GM21526 (cell line): ENCODE results near the gene C1QC.

Source experiments
- ATAC-seq: cut with Tn5 transposase; IDR thresholded peaks from one replicate; pipeline ENCODE4 v1.9.1; 2021; ENCODE audit warnings: moderate library complexity; ENCODE audit not compliant: unreplicated experiment, low FRiP score

C1QC gene

GRCh38 chr1:22618056-22618455 is 25.4 kb upstream of the C1QC start:
- ATAC-seq = no peak

- ATAC-seq = no peak
Measured at GRCh38 chr1:22619252-22619651, 24.2 kb upstream of the C1QC start.

GRCh38 chr1:22619798-22620197 is 23.6 kb upstream of the C1QC start:
- ATAC-seq = no peak

GRCh38 chr1:22621761-22622160 is 21.7 kb upstream of the C1QC start:
- ATAC-seq = no peak

GRCh38 chr1:22625262-22625925 is 18.0 kb upstream of the C1QC start:
- ATAC-seq = no peak

GRCh38 chr1:22626237-22627157 is 16.9 kb upstream of the C1QC start:
- no peak for ATAC-seq

GRCh38 chr1:22627331-22627730 is 16.1 kb upstream of the C1QC start:
- no peak for ATAC-seq

- no peak for ATAC-seq
Measured at GRCh38 chr1:22628698-22629444, 14.6 kb upstream of the C1QC start.

- no peak for ATAC-seq
Measured at GRCh38 chr1:22629886-22630285, 13.5 kb upstream of the C1QC start.

- ATAC-seq = no peak
Measured at GRCh38 chr1:22633697-22634463, 9.6 kb upstream of the C1QC start.

GRCh38 chr1:22635436-22635835 is 8.0 kb upstream of the C1QC start:
- no peak for ATAC-seq

GRCh38 chr1:22636353-22636752 is 7.1 kb upstream of the C1QC start, which contains the start of gene C1QA:
Gene C1QA, plus strand, starts transcription at chr1:22636628. Its CDS starts 989 bp downstream, at chr1:22637617.
- ATAC-seq = no peak

- ATAC-seq = no peak
Measured at GRCh38 chr1:22636927-22637326, 6.5 kb upstream of the C1QC start.

- no peak for ATAC-seq
Measured at GRCh38 chr1:22637907-22638445, 5.5 kb upstream of the C1QC start.

- no peak for ATAC-seq
Measured at GRCh38 chr1:22638476-22639234, 4.8 kb upstream of the C1QC start.

GRCh38 chr1:22639286-22639685 is 4.1 kb upstream of the C1QC start:
- ATAC-seq = no peak

GRCh38 chr1:22641247-22641646 is 2.2 kb upstream of the C1QC start:
- no peak for ATAC-seq

- ATAC-seq = no peak
Measured at GRCh38 chr1:22641906-22642636, 1.4 kb upstream of the C1QC start.

- ATAC-seq = no peak
Measured at GRCh38 chr1:22643928-22644327, 495 bp downstream of the C1QC start.
